HG03571 (cell line): ENCODE measurements around the gene POP4.
A peak's percentile ranks its signal among the peaks of the same experiment; 100 is the strongest.

Experiments
- ATAC-seq: cut with Tn5 transposase; IDR thresholded peaks from one replicate; pipeline ENCODE4 v1.9.1; 2021; ENCODE audit not compliant: unreplicated experiment

Gene POP4

DNA sequence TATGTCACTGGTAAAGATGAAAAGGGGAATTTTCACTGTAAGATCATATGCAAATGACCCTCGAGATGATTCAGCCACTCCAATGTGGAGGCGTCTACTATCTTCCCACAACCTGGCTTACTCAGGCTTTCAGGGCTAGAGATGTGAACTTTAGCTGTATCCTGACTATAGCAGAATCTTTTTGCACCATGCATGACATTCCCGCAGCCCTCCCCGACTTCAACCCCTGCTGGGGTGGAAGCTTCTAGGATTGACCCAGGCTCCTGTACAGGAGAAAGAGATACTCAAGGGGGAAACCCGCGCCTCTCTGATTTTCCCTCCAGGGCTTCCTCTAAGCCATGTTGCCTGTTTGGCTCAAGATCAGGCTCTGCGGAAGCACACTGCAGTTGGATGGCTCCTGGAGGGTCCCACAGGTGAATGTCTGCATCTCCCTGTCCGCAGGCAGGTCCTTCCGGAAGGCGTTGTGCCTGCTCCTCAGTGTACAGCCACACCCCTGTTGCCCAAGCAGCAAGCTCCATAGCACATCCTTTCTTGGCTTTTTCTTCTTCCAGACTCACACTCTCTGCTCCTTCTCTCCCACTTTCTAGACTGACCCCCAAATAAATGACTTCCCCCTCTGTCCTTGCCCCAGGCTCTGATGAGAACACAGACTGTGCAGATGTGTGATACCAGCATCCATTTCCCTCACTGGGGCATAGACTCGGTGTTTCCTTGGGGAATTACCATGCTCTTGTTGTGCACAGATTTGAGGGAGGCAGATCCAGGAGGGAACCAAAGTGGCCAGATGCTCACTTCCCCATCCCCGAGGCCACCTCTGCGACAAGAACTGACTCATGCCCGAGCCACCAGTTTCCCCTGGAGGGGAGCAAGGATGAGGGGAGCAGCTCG is 29.1 kb upstream of the POP4 start:
- ATAC-seq = no peak

DNA sequence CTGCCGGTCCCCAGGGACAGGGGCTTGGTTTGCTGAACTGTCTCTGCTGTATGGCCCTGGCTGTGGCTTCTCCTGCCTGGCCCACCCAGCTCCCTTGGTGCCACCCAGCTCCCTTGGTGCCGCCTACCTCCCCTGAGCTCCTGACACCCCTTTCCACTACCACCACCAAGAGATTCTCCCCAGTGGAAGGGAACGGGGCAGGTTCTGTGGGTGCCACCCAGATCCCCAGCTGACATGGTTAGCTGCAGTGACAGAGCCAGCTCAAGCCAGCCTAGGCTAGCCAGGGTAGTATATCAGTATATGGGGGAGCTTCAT is 28.5 kb upstream of the POP4 start:
- ATAC-seq = no peak

DNA sequence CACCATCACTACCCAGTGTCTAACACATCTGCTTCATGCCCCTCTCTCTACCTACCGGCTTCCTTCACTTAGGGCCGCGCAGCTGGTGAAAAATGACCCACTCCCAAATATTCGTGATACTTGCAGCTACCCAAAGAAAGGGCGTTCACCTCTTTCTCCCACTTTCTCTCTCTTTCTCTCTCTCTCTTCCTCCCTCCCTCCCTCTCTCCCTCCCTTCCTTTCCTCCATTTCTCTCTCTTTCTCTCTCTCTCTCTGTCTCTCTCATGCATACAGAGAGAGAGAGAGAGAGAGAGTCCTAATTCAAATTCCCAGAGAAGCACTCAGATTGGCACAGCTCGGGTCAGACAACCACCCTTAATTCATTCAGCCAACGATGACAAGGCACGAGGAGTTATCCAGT is 27.7 kb upstream of the POP4 start:
- ATAC-seq = no peak

DNA sequence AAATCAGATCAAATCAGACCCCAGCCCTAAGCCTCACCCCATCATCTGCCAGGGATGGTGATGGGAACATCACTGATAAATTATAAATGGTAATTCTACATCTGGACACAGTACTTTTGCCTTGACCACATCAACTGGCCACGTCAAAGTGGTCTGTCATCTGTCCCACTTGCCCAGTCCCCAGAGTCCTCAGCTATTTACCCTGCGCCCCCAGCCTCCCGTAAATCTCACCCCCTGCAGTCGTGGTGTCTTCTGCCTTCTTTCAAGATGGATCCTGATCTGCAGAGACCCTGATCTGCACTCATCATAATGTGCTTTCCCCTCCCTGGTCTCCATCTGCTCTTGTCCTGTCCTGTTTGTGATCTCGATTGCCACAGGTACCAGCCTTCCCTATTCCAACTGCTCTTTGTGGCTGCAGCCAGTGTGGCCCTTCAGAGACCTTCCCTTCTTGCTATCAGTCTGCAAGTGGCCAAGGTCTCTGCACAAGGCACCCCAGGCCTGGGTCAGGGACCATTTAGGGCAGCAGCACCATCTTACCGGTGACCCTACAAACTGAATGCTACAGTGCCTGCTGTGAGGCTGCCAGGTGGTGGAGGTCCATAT is 26.7 kb upstream of the POP4 start:
- ATAC-seq = no peak

DNA sequence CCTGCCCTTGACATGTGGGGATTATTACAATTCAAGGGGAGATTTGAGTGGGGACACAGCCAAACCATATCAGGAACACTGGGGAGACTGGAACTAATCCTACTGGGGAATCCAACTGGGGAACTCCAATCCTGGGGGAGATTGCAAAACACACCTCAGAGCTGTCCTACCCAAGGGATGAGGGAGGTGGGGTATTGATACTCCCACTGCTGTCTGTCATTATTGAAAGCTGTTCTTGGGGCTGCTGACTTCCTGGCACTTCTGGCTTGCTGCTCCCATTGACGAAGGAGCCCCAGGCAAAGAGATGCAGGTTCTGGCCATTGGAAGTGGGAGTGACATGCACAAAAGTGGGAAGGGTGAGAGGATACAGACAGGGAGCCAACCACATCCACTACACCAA is 24.7 kb upstream of the POP4 start:
- ATAC-seq = no peak

DNA sequence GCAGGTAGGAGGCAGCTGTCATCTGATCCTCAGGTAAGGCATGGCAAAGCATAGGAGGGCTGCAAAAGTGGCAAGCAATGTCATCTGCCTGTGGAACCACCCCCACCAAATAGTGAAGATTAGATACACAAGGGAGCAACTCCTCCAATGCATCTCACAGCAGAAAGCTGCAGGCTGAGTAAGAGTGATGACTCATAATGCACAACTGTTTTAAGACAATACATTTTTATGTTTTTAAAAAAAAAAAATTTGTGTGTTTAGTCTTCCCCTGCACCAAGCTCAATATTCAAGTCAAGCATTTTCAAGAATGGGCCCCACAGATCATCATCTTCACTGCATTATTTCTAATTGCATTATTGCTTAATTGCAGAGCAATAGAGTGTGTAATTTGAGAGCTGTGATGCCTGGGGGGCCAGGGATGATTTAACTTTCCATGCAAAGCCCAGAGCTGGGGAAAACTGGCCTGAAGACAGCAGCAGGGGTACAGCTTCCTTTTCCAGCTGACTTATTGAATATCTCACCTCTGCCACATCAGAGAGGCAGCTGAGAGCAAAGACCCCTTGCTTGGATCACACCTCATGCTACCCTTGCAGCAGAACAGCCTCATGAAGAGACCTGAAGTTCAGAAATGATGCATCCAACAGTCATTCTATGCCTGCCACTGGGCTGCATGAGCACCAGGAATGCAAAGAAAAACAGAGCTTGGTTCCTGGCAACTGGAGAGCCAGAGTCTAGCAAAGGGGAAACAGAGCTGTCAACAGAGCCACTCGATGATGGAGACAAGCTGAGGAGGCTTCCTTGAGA is 22.7 kb upstream of the POP4 start:
- ATAC-seq = no peak

DNA sequence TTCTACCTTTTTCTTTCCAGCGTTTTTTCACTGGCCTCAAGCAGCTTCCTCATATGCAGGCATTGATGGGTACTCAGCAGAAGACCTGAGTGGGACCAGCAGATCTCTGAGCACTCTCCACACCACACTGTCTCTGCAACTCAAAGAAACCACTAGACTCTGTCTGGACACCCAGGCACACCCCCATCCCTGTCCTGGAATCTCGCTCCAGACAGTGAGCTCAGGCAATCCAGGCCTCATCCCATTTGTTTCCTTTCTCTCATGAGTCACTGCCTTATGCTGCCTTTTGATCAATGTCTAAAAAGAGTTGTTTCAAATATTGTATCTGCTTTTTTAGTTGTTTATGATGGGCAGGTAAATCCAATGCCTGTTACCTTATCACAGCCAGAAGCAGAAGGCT is 19.7 kb upstream of the POP4 start:
- ATAC-seq = no peak

DNA sequence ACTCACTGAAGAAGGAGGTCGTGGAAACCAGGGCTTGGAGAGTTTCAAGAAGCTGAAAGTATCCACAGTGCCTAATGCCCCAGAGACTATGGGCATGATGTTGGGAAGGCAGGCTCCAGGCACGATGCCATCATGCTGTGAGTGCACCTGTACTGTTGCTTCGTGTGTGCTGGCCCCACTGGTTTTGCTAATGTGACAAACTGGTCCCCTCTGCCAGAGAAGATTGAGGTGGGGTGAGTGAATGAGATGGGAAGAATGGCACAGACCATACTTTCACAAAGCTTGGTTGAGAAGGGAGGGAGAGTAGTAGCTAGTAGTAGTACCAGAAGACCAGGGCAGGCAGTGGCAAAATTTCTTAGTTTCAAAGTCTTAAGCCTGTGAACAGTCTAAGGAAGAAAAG is 19.0 kb upstream of the POP4 start:
- ATAC-seq = no peak

DNA sequence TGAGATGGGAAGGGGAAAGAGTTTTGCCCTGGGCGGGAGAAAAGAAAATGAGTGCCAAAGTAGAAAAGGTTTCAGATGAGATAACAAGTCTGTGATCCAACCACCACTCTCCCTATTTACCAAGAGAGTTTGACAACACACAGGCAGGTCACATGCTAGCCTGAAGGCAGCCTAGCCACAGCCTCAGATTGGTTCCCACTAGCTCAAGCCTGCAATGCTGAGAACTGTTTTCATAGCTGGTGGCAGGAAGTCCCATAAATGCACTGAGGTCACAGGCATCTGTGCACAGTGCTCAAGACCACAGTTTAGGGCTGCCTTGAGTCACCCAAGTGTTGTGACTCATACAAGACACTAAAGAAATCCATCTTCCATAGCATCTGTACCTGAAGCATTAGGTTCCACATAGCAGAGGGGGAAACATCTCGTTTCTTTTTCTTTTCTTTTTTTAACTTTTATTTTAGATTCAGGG is 18.5 kb upstream of the POP4 start:
- no peak for ATAC-seq

DNA sequence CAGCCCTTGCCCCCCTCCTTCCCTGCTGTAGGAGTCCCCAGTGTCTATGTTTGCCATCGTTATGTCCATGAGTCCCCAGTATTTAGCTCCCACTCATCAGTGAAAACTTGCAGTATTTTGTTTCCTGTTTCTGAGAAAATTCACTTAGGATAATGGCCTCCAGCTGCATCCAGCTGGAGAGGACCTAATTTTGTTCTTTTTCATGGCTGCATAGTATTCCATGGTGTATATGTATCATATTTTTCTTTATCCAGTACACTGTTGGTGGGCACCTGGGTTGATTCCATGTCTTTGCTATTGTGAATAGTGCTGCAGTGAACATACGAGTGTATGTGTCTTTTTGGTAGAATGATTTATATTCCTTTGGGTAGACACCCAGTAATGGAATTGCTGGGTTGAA is 18.0 kb upstream of the POP4 start:
- no peak for ATAC-seq

DNA sequence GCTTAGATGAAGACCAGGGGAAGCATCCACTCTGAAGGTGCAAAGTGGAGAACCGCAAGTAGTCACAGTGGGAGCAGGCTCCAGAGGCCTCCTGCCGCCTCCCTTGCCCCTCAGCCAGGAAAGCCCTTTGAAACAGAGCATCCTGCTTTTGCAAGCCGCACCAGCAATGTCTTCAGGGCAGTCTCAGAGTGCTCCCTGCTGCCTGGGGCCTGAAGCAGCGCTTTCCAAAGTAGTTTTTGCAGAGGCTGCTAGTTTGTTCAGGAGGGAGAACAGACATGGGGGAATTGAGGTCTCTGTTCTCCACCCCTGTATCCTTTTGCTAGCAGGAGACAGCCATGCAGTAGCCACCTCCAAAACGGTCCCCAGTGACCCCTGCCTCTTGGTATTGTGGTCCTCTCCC is 15.8 kb upstream of the POP4 start:
- no peak for ATAC-seq

DNA sequence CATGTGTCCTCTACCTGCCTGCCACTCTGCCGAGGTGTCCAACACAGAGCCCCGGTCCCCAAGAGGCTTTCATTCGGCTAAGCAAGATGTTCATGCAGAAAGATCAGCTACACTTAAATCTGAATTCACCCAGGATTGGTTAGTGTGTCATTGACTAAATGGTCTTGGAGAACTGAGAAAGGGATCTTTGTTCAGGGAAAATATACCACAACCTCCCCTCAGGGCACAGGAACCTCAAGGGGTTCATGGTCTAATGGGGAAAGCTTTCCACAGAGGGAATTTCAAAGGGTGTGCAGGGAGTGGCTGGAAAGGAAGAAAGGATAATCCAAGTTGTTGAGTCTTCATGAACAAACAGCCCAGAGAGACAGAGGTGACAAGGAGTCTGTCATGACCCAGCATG is 14.4 kb upstream of the POP4 start:
- no peak for ATAC-seq

DNA sequence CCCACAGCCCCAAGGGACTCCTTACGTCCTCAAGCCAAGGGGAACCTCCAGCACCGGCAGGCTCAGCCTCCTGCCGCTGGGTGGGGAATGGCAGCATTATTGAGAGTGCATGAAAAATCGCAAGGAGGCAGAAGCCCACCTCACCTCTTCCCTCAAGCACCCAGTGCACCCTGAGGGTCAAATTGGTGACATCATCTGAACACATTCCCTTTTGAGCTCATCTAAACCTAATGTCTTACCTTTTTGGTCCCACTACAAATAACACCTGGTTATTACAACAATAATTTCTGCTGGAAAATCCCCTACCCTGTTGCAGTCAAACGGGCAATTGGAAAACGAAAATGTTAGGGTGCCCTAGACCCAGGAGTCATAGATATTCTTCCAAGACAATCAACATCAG is 12.2 kb upstream of the POP4 start:
- no peak for ATAC-seq

DNA sequence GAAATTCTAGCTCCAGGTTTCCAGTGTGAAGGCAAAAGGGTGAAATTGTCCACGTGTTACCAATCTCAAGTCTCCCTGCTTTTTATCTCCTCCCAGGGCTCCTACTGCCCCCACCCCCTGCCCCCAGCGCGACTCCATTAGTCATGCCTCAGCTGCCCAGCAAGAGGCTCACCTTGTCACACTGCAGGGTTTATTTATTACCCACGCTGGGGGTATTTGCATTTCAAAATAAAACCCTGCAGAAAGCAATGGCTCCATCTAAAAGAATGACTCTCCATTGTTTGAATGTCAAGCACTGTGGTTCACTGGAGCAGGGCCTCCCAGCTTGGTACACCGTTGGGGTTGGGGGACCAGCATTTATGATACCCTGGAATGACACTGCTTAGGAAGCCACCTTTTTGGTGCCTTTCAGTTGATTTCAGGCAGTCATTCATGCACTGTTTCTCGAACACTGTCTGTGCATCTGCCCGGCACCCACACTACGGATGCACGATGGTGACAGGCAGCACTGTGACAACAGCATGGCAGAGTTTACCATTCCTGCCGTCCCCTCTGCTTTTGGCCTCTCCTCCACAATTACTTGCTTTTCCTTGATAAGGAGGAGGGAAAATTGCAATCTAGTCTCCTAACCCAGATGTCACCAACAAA is 9.9 kb upstream of the POP4 start:
- ATAC-seq = no peak

DNA sequence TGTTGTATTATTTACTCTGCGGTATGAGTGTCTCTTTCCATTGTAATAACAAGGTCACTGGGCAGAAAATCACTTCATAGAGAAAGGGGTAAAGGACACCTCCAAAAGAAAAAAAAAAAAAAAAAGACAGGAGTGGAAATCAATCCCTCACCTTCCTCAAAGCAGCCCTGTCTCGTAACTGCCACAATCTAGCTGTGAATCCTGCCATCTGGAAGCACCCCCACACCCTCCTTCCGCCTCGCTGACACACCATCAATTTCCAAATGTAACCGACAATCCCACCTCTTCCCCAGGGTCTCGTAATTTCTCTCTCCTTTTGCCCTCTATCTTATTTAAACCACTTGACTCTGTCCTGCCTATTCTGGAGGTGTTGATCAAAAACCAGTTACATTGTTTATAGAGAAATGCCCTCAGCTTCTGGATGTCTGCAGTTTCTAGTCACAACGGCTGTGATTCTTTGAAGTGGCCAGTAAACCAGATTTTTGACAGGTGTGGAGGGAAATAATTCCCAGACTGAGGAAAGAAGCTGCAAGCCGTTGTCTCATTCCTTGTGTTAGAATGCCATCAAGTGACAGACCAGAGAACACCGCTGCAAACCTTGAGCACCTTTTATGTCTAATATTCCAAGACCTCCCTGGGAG is 9.1 kb upstream of the POP4 start:
- no peak for ATAC-seq

DNA sequence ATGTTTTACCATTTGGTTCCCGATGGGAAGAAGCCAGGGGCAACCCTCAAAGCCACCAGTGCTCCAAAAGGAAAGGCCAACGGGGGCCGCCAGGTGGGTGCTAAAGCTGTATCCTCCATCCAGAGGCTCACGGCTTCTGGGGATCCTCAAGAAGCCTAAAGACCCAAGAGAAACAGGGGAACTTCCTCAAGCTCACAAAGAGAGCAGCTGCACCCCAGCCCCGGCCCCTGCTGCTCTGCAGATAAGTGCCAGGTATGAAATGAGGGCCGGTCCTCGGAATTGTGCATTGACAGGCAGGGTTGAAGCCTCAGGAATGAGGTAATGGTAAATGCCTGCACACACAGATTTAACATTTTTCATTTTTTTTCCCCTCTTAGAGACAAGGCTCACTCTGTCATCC is 8.0 kb upstream of the POP4 start:
- no peak for ATAC-seq

DNA sequence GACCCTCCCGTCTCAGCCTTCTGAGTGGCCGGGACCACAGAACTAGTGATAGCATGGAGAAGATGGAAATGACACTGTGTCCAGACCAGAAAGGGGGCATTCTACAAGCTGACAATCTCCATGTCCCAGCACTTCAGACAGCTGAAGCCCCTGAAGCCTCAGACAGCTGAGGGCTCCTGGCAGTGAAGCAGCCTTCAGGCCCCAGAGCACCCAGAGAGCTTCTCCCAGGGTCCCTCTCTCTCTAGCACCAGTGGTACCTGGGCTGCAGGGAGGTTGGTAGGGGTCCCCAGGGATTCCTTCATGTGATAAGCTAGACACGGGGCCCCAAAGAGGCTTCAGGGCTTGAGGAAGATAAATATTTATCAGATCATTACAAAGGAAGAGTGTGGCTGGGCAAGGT is 7.6 kb upstream of the POP4 start:
- no peak for ATAC-seq

DNA sequence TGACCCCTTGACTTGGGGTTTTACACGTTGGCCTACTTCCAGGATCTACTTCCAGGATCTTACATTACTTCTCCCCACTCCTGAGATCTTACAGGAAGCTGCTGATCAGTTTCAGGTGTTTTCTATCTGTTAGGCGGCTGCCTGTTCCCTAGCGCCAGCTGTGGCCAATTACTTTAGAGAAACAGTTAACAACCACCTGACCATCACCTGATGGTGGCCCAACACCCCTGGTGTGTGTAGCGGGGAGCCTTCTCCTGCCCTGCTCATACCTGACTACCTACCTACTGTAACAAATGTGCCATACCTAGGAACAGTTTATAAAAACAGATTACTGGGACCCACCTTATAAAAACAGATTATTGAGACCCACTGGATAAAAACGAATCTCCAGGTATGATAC is 2.8 kb upstream of the POP4 start:
- no peak for ATAC-seq

DNA sequence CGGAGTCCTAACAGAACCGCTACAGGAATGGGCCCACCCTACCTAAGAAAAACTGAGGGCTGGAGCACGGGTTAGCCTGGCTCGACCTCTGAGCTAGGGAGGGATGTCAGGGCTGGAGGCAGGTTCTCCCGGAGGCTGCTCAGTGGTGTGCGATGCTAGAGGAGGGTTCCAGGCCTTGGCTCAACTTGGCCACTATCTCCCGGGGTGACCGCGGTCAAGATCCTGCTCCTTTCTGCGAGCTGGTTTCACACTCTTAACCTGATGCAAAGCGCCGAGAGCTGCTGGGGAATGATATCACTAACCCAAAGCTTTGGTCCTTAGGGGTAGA is 301 bp downstream of the POP4 start:
- peak; percentile 6 for ATAC-seq

DNA sequence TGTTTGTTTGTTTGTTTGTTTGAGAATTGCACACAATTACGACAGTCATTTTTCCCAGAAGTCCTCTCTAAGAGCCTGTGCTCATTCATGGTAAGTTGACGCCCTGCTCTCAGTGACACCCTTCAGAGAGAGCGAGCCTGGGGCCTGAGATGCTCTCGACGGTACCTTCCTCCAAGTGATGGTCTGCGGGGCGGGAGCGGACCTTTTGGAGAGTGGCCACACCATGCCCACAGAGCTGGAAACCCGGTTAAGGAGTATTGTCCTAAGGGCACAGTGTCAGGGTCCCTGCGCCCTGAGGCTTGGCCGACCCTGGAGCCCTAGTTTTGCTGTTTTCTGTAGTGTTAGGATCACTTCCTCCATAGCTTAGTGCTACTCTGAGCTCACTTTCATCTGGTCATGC is 3.6 kb downstream of the POP4 start:
- no peak for ATAC-seq

DNA sequence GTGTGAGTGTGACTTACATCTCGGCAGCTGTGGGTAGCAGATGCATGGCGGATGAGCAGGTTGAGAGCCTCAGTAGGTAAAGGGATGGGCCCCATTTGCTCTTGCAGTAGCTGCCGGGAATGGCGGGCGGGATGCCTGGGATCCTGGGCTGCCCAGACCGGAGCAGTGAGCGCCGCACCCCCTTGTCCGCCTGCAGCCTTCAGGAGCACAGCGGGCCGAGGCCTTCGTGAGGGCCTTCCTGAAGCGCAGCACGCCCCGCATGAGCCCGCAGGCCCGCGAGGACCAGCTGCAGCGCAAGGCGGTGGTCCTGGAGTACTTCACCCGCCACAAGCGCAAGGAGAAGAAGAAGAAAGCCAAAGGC is 4.1 kb downstream of the POP4 start:
- ATAC-seq = no peak
